ENCODE results near the gene HABP4.

GRCh38 chr9:96417661-96418082, 32.3 kb upstream of the HABP4 start:
- TF ChIP-seq CTCF (conservative IDR thresholded peaks at IDR 0.05; ENCODE audit: low read depth, low read length): no peak
- TF ChIP-seq EZH2 (IDR thresholded peaks at IDR 0.05; ENCODE audit: borderline replicate concordance, low read depth, low read length, poor library complexity, severe bottlenecking): no peak
